ENCODE data around the gene EHD3.

EHD3 gene

GRCh38 chr2:31202041-31202440 lies 31.9 kb upstream of the EHD3 start:
- H3K4me3 ChIP-seq (ENCODE audit: low read length), result no peak overlapping the region
- no peak for DNase-seq (ENCODE audit: low read depth)
- TF ChIP-seq CTCF (conservative IDR thresholded peaks at IDR 0.05; ENCODE audit: low read length), result no peak

- no peak for DNase-seq (ENCODE audit: low read depth)
- no peak overlapping the region for H3K4me3 ChIP-seq (ENCODE audit: low read length)
- no peak for TF ChIP-seq CTCF (conservative IDR thresholded peaks at IDR 0.05; ENCODE audit: low read length)
Observed at GRCh38 chr2:31202833-31203232, 31.1 kb upstream of the EHD3 start.

DNA sequence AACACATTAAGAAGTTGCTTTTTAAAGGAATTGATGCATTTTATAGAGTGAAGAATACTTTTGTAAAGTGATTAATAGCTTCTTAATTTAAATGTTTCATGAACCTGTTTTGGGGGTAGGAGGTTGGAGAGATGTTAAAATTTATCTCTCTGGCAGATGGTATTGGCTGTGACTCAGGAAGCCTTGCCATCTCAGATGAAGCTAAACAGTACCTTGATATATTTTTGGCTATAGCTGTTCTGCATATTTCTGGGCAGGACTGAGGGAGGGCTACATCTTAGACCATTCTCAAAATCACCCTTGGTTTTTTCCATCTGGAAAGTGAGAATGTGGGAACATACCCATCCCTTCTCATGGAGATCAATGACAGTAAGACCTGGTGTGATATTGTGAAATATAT lies 30.0 kb upstream of the EHD3 start:
- TF ChIP-seq CTCF (conservative IDR thresholded peaks at IDR 0.05; ENCODE audit: low read length), result no peak
- no peak for DNase-seq (ENCODE audit: low read depth)

DNA sequence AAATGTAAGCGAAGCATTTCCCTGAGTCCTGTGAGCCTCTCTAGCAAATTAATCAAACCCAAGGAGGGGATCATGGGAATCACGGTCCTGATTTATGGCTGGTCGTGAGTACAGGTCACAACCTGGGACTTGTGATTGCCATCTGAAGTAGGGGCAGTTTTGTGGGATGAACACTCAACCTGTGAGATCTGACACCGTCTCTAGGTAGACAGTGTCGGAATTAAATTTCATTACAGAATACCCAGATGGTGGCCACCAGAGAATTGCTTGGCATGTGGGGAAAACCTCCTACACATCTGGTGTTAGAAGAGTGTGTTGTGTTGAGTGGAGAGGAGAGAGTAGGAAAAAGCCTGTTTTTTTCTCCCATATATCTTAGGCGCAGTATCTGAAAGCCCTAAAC lies 29.2 kb upstream of the EHD3 start:
- DNase-seq (ENCODE audit: low read depth), result no peak
- TF ChIP-seq CTCF (conservative IDR thresholded peaks at IDR 0.05; ENCODE audit: low read length), result no peak
- no peak overlapping the region for H3K4me3 ChIP-seq (ENCODE audit: low read length)

More for the DNA sequence above, 30.0 kb upstream of the EHD3 start:
- H3K4me3 ChIP-seq (ENCODE audit: low read length), result no peak overlapping the region

DNA sequence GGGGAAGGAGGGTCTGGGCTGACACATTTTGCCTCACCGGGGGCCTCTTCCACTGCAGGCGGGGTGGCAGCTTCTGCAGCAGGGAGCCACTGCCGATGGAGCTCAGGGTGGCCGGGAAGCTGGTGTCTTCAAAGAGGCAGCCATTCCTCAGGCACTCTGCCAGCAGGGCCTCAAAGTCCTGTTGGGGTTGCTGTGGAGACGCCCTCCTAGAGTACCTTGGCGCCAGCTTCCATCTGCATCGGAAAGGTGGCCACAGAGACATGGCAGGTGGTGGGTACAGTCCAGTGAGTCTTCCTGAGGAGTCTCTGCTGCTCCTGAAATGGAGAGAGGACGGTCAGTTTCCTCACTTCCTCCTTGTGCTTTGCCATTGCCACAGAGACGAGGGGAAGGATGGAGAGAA lies 28.8 kb upstream of the EHD3 start:
- DNase-seq (ENCODE audit: low read depth), result no peak
- no peak for TF ChIP-seq CTCF (conservative IDR thresholded peaks at IDR 0.05; ENCODE audit: low read length)
- H3K4me3 ChIP-seq (ENCODE audit: low read length), result no peak overlapping the region

- DNase-seq (ENCODE audit: low read depth), result no peak
- H3K4me3 ChIP-seq (ENCODE audit: low read length), result no peak overlapping the region
- no peak for TF ChIP-seq CTCF (conservative IDR thresholded peaks at IDR 0.05; ENCODE audit: low read length)
Observed at GRCh38 chr2:31205613-31206012, 28.3 kb upstream of the EHD3 start.

DNA sequence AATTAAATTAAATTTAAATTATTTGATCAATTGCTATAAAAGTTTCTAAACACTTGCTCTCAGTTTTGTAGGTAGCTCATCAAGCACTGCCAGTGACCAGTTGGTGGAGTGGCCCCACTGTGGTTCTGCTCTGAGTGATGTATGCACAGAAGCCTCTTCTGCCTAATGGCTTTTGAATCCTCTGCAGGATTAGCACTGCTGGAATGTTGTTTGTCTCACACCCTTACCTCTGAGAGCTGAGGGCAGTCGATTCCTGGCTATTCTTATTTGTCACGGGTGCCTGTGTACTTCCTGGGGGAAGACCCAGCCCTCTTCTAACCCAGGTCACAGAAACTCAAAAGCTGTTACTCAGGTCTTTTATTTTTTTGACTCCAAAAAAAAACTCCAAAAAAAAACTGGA lies 26.2 kb upstream of the EHD3 start:
- H3K4me3 ChIP-seq (ENCODE audit: low read length), result no peak overlapping the region
- no peak for DNase-seq (ENCODE audit: low read depth)
- TF ChIP-seq CTCF (conservative IDR thresholded peaks at IDR 0.05; ENCODE audit: low read length), result no peak

Measured in AG10803 (cell line).